Measurements from ENCODE around the gene KRT86. TPM values are rescaled to one million over a fixed set of nuclear protein-coding genes. Genes with fewer than 3 reads are reported as not detected.

The KRT86 gene
- total and polyA plus RNA-seq, 9 of the 15 experiments (the other 6 are each of a cell fraction or from before 2014, with no cell fraction given) = not detected

- no peak for TF ChIP-seq TGIF2 (CRISPR knock-in tag; IDR thresholded peaks at IDR 0.05)
- TF ChIP-seq ESRRB (CRISPR knock-in tag; IDR thresholded peaks at IDR 0.05; ENCODE audit: borderline replicate concordance) = no peak
- TF ChIP-seq, protein P1, sequence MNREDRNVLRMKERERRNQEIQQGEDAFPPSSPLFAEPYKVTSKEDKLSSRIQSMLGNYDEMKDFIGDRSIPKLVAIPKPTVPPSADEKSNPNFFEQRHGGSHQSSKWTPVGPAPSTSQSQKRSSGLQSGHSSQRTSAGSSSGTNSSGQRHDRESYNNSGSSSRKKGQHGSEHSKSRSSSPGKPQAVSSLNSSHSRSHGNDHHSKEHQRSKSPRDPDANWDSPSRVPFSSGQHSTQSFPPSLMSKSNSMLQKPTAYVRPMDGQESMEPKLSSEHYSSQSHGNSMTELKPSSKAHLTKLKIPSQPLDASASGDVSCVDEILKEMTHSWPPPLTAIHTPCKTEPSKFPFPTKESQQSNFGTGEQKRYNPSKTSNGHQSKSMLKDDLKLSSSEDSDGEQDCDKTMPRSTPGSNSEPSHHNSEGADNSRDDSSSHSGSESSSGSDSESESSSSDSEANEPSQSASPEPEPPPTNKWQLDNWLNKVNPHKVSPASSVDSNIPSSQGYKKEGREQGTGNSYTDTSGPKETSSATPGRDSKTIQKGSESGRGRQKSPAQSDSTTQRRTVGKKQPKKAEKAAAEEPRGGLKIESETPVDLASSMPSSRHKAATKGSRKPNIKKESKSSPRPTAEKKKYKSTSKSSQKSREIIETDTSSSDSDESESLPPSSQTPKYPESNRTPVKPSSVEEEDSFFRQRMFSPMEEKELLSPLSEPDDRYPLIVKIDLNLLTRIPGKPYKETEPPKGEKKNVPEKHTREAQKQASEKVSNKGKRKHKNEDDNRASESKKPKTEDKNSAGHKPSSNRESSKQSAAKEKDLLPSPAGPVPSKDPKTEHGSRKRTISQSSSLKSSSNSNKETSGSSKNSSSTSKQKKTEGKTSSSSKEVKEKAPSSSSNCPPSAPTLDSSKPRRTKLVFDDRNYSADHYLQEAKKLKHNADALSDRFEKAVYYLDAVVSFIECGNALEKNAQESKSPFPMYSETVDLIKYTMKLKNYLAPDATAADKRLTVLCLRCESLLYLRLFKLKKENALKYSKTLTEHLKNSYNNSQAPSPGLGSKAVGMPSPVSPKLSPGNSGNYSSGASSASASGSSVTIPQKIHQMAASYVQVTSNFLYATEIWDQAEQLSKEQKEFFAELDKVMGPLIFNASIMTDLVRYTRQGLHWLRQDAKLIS (CRISPR knock-in tag; IDR thresholded peaks at IDR 0.05) = no peak
- TF ChIP-seq NUFIP1 (IDR thresholded peaks at IDR 0.05; ENCODE audit: partially characterized antibody) = no peak
- TF ChIP-seq, protein P2, sequence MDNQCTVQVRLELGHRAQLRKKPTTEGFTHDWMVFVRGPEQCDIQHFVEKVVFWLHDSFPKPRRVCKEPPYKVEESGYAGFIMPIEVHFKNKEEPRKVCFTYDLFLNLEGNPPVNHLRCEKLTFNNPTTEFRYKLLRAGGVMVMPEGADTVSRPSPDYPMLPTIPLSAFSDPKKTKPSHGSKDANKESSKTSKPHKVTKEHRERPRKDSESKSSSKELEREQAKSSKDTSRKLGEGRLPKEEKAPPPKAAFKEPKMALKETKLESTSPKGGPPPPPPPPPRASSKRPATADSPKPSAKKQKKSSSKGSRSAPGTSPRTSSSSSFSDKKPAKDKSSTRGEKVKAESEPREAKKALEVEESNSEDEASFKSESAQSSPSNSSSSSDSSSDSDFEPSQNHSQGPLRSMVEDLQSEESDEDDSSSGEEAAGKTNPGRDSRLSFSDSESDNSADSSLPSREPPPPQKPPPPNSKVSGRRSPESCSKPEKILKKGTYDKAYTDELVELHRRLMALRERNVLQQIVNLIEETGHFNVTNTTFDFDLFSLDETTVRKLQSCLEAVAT (IDR thresholded peaks at IDR 0.05) = no peak
- no peak for TF ChIP-seq ZNF644 (tag; IDR thresholded peaks at IDR 0.05; ENCODE audit: low read depth)
- no peak for TF ChIP-seq ZBTB9 (CRISPR knock-in tag; IDR thresholded peaks at IDR 0.05)
These were observed 77.0 kb downstream of the KRT86 start (continued) for GRCh38 chr12:52351196-52352059.
